ENCODE data around the gene PDE2A.

Gene PDE2A

GRCh38 chr11:72682238-72682857 lies 8.1 kb upstream of the PDE2A start:
- no peak for DNase-seq

GRCh38 chr11:72681226-72682153 lies 7.3 kb upstream of the PDE2A start:
- DNase-seq: no peak

GRCh38 chr11:72680624-72681158 lies 6.5 kb upstream of the PDE2A start:
- DNase-seq: no peak

- no peak for DNase-seq
Measured at GRCh38 chr11:72679869-72680268, 5.6 kb upstream of the PDE2A start.

- no peak for DNase-seq
Measured at GRCh38 chr11:72678524-72678923, 4.3 kb upstream of the PDE2A start.

- DNase-seq: no peak
Measured at GRCh38 chr11:72676861-72677341, 2.7 kb upstream of the PDE2A start.

GRCh38 chr11:72675221-72675620 lies 999 bp upstream of the PDE2A start:
- DNase-seq: no peak

- no peak for DNase-seq
Measured at GRCh38 chr11:72673284-72673942, 809 bp downstream of the PDE2A start.

GRCh38 chr11:72672597-72673238 lies 1.5 kb downstream of the PDE2A start:
- DNase-seq: no peak

GRCh38 chr11:72671152-72672099 lies 2.8 kb downstream of the PDE2A start:
- DNase-seq: no peak

- DNase-seq: no peak
Measured at GRCh38 chr11:72670041-72670440, 4.2 kb downstream of the PDE2A start.

- DNase-seq: no peak
Measured at GRCh38 chr11:72669527-72669926, 4.7 kb downstream of the PDE2A start.

- DNase-seq: no peak
Measured at GRCh38 chr11:72668629-72669347, 5.4 kb downstream of the PDE2A start.

- no peak for DNase-seq
Measured at GRCh38 chr11:72665911-72666472, 8.2 kb downstream of the PDE2A start.

- no peak for DNase-seq
Measured at GRCh38 chr11:72662036-72662435, 12.2 kb downstream of the PDE2A start.

- DNase-seq: no peak
Measured at GRCh38 chr11:72661486-72661885, 12.7 kb downstream of the PDE2A start.

GRCh38 chr11:72658989-72659640 lies 15.1 kb downstream of the PDE2A start:
- DNase-seq: no peak

- no peak for DNase-seq
Measured at GRCh38 chr11:72657411-72658100, 16.7 kb downstream of the PDE2A start.

- DNase-seq: no peak
Measured at GRCh38 chr11:72655896-72656464, 18.2 kb downstream of the PDE2A start.

Measured in NCI-H1092 (cell line).